Rectal smooth muscle tissue (tissue), 1 donor: ENCODE results near the gene MICAL2.
A peak's percentile ranks its signal among the peaks of the same experiment; 100 is the strongest.

ENCODE experiments used
- H3K27ac ChIP-seq: one replicate; pipeline ENCODE4 v1.7.0; 2013; ENCODE audit warnings: low read depth, low read length, inconsistent platforms
- H3K27me3 ChIP-seq: one replicate; pipeline ENCODE4 v1.7.0; 2013; ENCODE audit warnings: low read length; ENCODE audit not compliant: control insufficient read depth, insufficient read depth
- H3K36me3 ChIP-seq: one replicate; pipeline ENCODE4 v1.7.0; 2013; ENCODE audit warnings: low read length; ENCODE audit not compliant: control insufficient read depth, insufficient read depth
- H3K4me1 ChIP-seq: one replicate; pipeline ENCODE4 v1.7.0; 2013; ENCODE audit warnings: low read length; ENCODE audit not compliant: control insufficient read depth, insufficient read depth
- H3K4me3 ChIP-seq: one replicate; pipeline ENCODE4 v1.7.0; 2013; ENCODE audit warnings: low read length
- H3K9ac ChIP-seq: one replicate; pipeline ENCODE4 v1.7.0; 2013; ENCODE audit warnings: low read length

MICAL2 gene

GRCh38 chr11:12073436-12073835 lies 37.0 kb upstream of the MICAL2 start:
- Histone ChIP-seq H3K4me3 (no peak overlapping the region), H3K27ac (no peak overlapping the region), H3K36me3 (no peaks in the 10 kb centered on the region), H3K4me1 (peaks cover 13% of the 10 kb centered on the region), H3K9ac (no peak overlapping the region), H3K27me3 (no peaks in the 10 kb centered on the region)

GRCh38 chr11:12073886-12074285 lies 36.5 kb upstream of the MICAL2 start:
- no peaks in the 10 kb centered on the region for H3K27me3 ChIP-seq
- H3K36me3 ChIP-seq: no peaks in the 10 kb centered on the region
- no peak overlapping the region for H3K27ac ChIP-seq
- no peak overlapping the region for H3K9ac ChIP-seq
- no peak overlapping the region for H3K4me3 ChIP-seq
- H3K4me1 ChIP-seq: peaks cover 13% of the 10 kb centered on the region

- peaks cover 13% of the 10 kb centered on the region for H3K4me1 ChIP-seq
- H3K4me3 ChIP-seq: no peak overlapping the region
- no peak overlapping the region for H3K9ac ChIP-seq
- H3K36me3 ChIP-seq: no peaks in the 10 kb centered on the region
- no peak overlapping the region for H3K27ac ChIP-seq
- no peaks in the 10 kb centered on the region for H3K27me3 ChIP-seq
Measured at GRCh38 chr11:12074529-12075195, 35.7 kb upstream of the MICAL2 start.

GRCh38 chr11:12075291-12075690 lies 35.1 kb upstream of the MICAL2 start:
- no peak overlapping the region for H3K4me3 ChIP-seq
- H3K9ac ChIP-seq: no peak overlapping the region
- H3K36me3 ChIP-seq: no peaks in the 10 kb centered on the region
- no peaks in the 10 kb centered on the region for H3K27me3 ChIP-seq
- peaks cover 16% of the 10 kb centered on the region for H3K4me1 ChIP-seq
- H3K27ac ChIP-seq: peak overlapping the region; percentile 79

- no peaks in the 10 kb centered on the region for H3K27me3 ChIP-seq
- peaks cover 18% of the 10 kb centered on the region for H3K4me1 ChIP-seq
- H3K27ac ChIP-seq: peak overlapping the region; percentile 79
- no peak overlapping the region for H3K4me3 ChIP-seq
- no peak overlapping the region for H3K9ac ChIP-seq
- H3K36me3 ChIP-seq: no peaks in the 10 kb centered on the region
Measured at GRCh38 chr11:12075822-12076821, 34.3 kb upstream of the MICAL2 start.

GRCh38 chr11:12076840-12077534 lies 33.4 kb upstream of the MICAL2 start:
- H3K36me3 ChIP-seq: no peaks in the 10 kb centered on the region
- H3K4me1 ChIP-seq: peaks cover 18% of the 10 kb centered on the region
- H3K27ac ChIP-seq: peak overlapping the region; percentile 79
- no peaks in the 10 kb centered on the region for H3K27me3 ChIP-seq
- H3K9ac ChIP-seq: no peak overlapping the region
- H3K4me3 ChIP-seq: no peak overlapping the region

GRCh38 chr11:12077535-12078280 lies 32.7 kb upstream of the MICAL2 start:
- H3K27ac ChIP-seq: peak overlapping the region; percentile 79
- H3K27me3 ChIP-seq: no peaks in the 10 kb centered on the region
- peaks cover 18% of the 10 kb centered on the region for H3K4me1 ChIP-seq
- H3K36me3 ChIP-seq: no peaks in the 10 kb centered on the region
- no peak overlapping the region for H3K9ac ChIP-seq
- H3K4me3 ChIP-seq: no peak overlapping the region

GRCh38 chr11:12079726-12080556 lies 30.4 kb upstream of the MICAL2 start:
- no peaks in the 10 kb centered on the region for H3K27me3 ChIP-seq
- H3K27ac ChIP-seq: peak overlapping the region; percentile 78
- H3K4me1 ChIP-seq: peaks cover 18% of the 10 kb centered on the region
- H3K9ac ChIP-seq: no peak overlapping the region
- no peaks in the 10 kb centered on the region for H3K36me3 ChIP-seq
- no peak overlapping the region for H3K4me3 ChIP-seq

- no peak overlapping the region for H3K27ac ChIP-seq
- peaks cover 22% of the 10 kb centered on the region for H3K4me1 ChIP-seq
- no peaks in the 10 kb centered on the region for H3K27me3 ChIP-seq
- H3K4me3 ChIP-seq: no peak overlapping the region
- H3K36me3 ChIP-seq: no peaks in the 10 kb centered on the region
- H3K9ac ChIP-seq: no peak overlapping the region
Measured at GRCh38 chr11:12083380-12083779, 27.0 kb upstream of the MICAL2 start.

GRCh38 chr11:12084256-12084655 lies 26.1 kb upstream of the MICAL2 start:
- Histone ChIP-seq H3K9ac (no peak overlapping the region), H3K27ac (no peak overlapping the region), H3K4me3 (no peak overlapping the region), H3K4me1 (peaks cover 22% of the 10 kb centered on the region), H3K36me3 (no peaks in the 10 kb centered on the region), H3K27me3 (no peaks in the 10 kb centered on the region)
